Stimulated activated CD8-positive, alpha-beta memory T cell treated with anti-CD3 and anti-CD28 coated beads, Interleukin-15, amount 100 ng/mL, for 24 hours (primary cell): ENCODE data around the gene CCDC138.
"Not testable (repeated sequence)": the region's sequence is repeated elsewhere in the genome, so short reads cannot be mapped to it uniquely, and the experiment has no call there.

Experiments
- DNase-seq: peaks from one replicate; pipeline ENCODE4 v3.0.0-alpha.2; 2020; ENCODE audit warnings: low read depth

Gene CCDC138

GRCh38 chr2:108786354-108787215, at the start of gene CCDC138:
Gene CCDC138 (plus strand): TSS chr2:108786771. CDS start chr2:108786823, 52 bp downstream.
- peak; percentile 78 for DNase-seq

DNA sequence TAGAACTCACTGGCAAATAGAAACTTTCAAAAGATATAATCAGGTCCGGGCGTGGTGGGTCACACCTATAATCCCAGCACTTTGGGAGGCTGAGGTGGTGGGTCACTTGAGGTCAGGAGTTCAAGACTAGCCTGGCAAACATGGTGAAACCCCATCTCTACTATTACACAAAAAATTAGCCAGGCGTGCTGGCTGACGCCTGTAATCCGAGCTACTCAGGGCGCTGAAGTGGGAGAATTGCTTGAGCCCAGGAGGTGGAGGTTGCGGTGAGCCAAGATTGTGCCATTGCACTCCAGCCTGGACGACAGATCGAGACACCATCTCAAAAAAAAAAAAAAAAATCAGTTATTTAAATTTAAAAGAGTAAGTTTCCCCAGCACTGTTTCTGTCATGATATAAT, 28.6 kb upstream of the CCDC138 start:
- not testable (repeated sequence) for DNase-seq

DNA sequence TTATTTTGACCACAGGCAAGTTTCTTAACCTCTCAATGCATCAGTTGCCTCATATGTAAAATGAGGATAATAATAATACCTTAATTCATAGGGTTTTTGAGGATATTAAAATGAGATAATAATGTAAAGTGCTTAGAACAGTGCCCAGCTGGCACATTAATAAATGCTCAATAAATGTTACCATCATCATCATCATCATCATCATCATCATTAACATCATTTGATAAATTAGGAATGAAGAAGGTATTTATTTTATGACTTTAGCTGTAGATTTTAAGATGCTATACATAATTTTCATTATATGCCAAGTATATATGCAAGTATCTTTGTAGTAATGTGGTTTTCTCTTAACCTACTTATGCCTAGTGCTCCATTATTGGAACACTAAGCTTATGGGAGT, 24.0 kb upstream of the CCDC138 start:
- not testable (repeated sequence) for DNase-seq

DNA sequence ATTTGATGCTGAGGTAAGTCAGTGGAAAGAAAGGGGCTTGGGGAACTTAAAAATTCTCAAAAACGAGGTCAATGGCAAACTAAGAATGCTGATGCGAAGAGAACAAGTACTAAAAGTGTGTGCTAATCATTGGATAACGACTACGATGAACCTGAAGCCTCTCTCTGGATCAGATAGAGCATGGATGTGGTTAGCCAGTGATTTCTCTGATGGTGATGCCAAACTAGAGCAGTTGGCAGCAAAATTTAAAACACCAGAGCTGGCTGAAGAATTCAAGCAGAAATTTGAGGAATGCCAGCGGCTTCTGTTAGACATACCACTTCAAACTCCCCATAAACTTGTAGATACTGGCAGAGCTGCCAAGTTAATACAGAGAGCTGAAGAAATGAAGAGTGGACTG, 19.9 kb upstream of the CCDC138 start:
- DNase-seq = not testable (repeated sequence)

DNA sequence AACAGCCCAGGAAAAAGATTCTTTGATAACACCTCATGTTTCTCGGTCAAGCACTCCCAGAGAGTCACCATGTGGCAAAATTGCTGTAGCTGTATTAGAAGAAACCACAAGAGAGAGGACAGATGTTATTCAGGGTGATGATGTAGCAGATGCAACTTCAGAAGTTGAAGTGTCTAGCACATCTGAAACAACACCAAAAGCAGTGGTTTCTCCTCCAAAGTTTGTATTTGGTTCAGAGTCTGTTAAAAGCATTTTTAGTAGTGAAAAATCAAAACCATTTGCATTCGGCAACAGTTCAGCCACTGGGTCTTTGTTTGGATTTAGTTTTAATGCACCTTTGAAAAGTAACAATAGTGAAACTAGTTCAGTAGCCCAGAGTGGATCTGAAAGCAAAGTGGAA, 18.7 kb upstream of the CCDC138 start:
- not testable (repeated sequence) for DNase-seq

DNA sequence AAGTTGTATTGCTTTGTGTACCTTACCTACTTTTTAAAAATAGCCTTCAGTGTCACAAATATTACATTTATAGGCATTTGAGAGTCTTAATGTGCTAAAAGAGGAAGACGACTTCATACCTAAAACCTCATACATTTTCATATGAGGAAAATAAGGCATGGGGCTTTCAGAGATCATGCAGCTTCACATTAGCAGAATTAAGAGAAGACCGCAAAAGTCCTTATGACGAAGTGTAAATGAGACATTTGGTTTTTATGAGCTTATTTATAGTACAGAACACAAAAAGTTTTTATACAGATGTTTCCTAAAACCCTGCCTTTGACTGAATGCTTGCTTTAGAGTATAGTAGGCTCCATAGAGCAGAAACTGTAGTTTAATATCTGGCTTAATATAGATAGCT, 10.1 kb upstream of the CCDC138 start:
- no peak for DNase-seq

GRCh38 chr2:108778857-108779256, 7.7 kb upstream of the CCDC138 start:
- DNase-seq = no peak

- DNase-seq = no peak
These were observed 590 bp upstream of the CCDC138 start for GRCh38 chr2:108786008-108786353.

- DNase-seq = no peak
These were observed 608 bp downstream of the CCDC138 start for GRCh38 chr2:108787216-108787541.

DNA sequence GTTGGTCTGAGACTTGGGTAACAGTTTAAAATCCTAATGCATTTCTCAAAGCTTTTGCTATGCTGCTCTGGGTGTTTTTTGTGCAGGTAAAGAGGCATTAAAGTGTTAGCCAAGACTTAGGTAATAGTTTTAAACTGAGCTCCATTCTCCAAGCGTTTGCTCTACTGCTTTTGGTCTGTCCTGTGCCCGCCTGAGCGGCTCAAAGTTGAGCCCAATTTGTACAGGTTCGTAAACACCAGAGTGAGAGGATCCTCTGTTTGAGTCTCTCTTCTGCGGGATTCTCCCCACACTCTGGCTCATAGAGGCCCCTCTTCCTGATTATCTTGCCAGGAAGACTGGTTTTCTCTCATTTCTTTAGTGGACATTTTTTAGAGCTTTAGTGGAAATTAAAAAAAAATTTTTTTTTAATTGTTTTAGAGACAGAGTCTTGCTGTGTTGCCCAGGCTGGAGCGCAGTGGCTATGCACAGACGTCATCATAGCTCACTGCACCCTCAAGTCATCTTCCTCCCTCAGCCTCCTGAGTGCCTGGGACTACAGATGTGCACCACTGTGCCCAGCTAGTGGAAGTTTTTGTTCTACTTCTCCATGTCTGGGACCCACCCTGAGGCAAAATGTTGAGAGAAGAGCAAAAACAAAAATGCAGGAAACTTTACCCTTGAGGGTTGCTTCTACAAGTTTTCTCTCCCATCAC, 16.6 kb downstream of the CCDC138 start:
- no peak for DNase-seq

DNA sequence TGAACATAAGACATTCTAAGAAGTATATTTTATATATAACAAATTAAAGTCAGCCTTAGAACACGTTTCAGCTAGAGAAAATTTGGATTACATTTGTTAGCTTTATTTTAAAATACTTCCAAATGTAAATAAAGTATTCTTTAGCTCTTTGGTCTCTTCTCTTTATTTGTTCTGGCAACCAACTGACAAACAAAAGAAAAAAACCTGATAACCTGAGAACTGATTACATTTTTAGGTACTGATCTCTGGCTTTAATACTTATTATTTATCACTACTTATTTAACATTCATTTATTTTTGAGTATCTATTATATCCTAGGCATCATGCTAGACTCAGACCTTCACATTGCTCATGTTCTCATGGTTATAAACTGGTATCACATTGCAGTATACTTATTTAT, 18.5 kb downstream of the CCDC138 start:
- no peak for DNase-seq

GRCh38 chr2:108805782-108806181, 19.2 kb downstream of the CCDC138 start:
- no peak for DNase-seq

GRCh38 chr2:108806371-108807113, 20.0 kb downstream of the CCDC138 start:
- no peak for DNase-seq

DNA sequence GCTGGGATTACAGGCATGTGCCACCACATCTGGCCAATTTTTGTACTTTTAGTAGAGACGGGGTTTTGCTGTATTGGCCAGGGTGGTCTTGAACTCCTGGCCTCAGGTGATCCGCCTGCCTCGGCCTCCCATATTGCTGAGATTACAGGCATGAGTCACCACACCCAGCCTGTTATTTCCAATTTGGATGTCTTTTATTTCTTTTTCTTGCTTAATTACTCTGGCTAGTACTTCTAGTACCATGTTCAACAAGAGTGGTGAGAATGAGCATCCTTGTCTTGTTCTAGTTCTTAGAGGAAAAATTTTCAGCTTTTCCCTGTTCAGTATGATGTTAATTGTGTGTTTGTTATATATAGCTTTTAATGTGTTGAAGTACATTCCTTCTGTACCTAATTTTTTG, 23.4 kb downstream of the CCDC138 start:
- DNase-seq = no peak

GRCh38 chr2:108810993-108811957, 24.7 kb downstream of the CCDC138 start:
- DNase-seq = no peak

- DNase-seq = no peak
These were observed 27.2 kb downstream of the CCDC138 start for GRCh38 chr2:108813732-108814131.

DNA sequence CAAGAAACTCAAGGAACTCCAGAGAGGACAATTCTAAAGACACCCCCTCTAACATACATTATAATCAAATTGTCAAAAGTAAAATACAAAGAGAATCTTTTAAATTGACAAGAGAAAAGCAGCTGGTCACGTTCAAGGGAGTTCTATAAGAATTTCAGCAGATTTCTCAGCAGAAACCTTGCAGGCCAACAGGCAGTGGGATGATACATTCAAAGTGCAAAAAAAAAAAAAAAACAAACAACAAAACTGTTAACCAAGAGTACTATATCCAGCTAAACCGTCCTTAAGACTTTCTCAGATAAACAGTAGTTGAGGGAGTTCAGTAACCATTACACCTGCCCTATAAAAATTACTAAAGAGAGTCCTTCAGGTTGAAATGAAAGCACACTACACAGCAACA, 33.9 kb downstream of the CCDC138 start:
- no peak for DNase-seq

DNA sequence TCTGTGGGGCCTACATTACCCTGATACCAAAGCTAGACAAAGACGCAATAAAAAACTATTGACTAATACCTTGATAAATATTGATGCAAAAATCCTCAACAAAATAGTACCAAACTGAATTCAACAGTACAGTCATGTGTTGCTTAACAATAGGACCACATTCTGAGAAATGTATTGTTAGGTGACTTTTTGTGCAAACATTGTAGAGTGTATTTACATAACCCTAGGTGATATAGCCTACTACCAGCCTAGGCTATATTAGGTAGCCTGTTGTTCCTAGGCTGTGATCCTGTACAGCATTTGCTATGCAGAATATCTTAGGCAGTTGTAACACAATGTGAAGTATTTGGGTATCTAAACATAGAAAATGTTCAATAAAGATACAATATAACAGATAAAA, 36.7 kb downstream of the CCDC138 start:
- no peak for DNase-seq

DNA sequence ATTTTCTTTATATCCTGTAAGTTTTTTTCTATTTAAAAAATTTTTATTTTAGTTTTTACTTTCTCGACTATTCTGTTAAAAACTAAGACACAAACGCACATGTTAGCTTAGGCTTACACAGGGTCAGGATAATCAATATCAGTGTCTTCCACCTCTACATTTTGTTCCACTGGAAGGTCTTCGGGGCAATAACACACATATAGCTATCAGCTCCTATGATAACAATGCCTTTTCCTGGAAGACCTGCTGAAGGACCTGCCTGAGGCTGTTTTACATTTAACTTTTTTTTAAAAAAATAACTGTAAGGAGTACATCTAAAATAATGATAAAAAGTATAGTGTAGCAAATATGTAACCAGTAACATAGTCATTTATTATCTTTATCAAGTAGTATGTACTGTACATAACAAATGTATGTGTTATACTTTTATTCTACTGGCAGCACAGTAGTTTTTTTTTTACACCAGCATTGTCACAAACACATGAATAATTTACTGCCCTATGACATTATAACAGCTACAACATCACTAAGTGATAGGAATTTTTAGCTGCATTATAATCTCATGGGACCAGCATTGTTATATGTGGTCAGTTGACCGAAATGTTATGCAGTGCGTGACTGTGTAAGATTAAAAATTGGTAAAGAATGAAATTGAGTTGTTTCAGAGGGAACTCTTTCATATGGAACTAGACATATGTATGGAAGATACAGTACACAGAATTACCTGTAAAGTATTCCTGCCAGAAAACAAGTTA, 37.9 kb downstream of the CCDC138 start:
- no peak for DNase-seq

- DNase-seq = no peak
These were observed 38.7 kb downstream of the CCDC138 start for GRCh38 chr2:108825254-108825653.

DNA sequence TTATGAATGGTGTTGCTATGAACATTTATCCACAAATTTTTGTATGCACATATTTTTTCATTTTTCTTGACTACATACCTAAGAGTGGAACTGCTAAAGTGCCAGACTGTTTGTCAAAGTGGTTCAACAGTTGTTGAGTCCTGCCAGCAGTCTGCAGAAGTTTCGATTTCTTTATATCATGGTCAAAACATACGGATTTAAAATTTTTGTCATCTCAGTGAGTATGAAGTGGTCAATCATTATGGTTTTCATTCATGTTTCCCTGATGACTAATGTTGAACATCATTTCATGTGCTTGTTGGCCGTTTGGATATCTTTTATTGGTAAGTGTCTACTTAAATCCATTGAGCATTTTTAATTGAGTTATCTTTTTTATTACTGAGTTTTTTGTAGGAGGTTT, 39.2 kb downstream of the CCDC138 start:
- no peak for DNase-seq
